GM23338 (cell line): ENCODE measurements around the gene PIM3. TPM values are rescaled to one million over a fixed set of nuclear protein-coding genes. Genes with fewer than 3 reads are reported as not detected.

Experiments
- ATAC-seq: fragments of 200-7000 bp; cut with Tn5 transposase; 3 replicates; pipeline ENCODE4 v1.9.1; 2020
- DNase-seq: peaks from one replicate; pipeline ENCODE4 v3.0.0-alpha.2; 2015; ENCODE audit warnings: low spot score
- H2AFZ ChIP-seq: fragments of 200-600 bp; sonication (generic); 2 replicates; pipeline ENCODE4 v1.8.0; 2016; ENCODE audit warnings: antibody characterized with exemption, mild to moderate bottlenecking, moderate library complexity
- H3F3A ChIP-seq: fragments of 200-600 bp; sonication (generic); replicated peaks from 2 replicates; pipeline ENCODE4 v1.8.0; 2017; ENCODE audit warnings: antibody characterized with exemption, mixed run types, low read depth
- H3K27ac ChIP-seq: fragments of 200-600 bp; sonication (generic); 2 replicates; pipeline ENCODE4 v1.6.1; 2016; ENCODE audit warnings: low read depth
- H3K27me3 ChIP-seq: fragments of 200-600 bp; sonication (generic); 2 replicates; pipeline ENCODE4 v1.8.0; 2016; ENCODE audit warnings: mild to moderate bottlenecking, mixed run types, moderate library complexity; ENCODE audit not compliant: insufficient read depth
- H3K36me3 ChIP-seq: fragments of 200-600 bp; sonication (generic); 2 replicates; pipeline ENCODE4 v1.8.0; 2016; ENCODE audit warnings: mild to moderate bottlenecking; ENCODE audit not compliant: insufficient read depth
- H3K4me1 ChIP-seq: fragments of 200-600 bp; sonication (generic); 2 replicates; pipeline ENCODE4 v1.8.0; 2016; ENCODE audit warnings: mild to moderate bottlenecking, moderate library complexity; ENCODE audit not compliant: insufficient read depth
- H3K4me2 ChIP-seq: fragments of 200-600 bp; sonication (generic); 2 replicates; pipeline ENCODE4 v1.7.1; 2017; ENCODE audit warnings: mixed run types
- H3K4me3 ChIP-seq: fragments of 200-600 bp; sonication (generic); 2 replicates; pipeline ENCODE4 v1.6.1; 2016; ENCODE audit warnings: mixed run types
- H3K79me2 ChIP-seq: fragments of 200-600 bp; sonication (generic); replicated peaks from 2 replicates; pipeline ENCODE4 v1.8.0; 2017; ENCODE audit warnings: mild to moderate bottlenecking; ENCODE audit not compliant: insufficient read depth
- H3K9me2 ChIP-seq: fragments of 200-600 bp; sonication (generic); 2 replicates; pipeline ENCODE4 v1.8.0; 2017; ENCODE audit not compliant: insufficient read depth
- H4K20me1 ChIP-seq: fragments of 200-600 bp; sonication (generic); replicated peaks from 2 replicates; pipeline ENCODE4 v1.8.0; 2017; ENCODE audit warnings: mild to moderate bottlenecking; ENCODE audit not compliant: insufficient read depth
- H3K27ac Mint-ChIP-seq: 2 replicates; pipeline ENCODE4 v1.8.0; 2020; ENCODE audit warnings: inconsistent platforms, mild to moderate bottlenecking, moderate library complexity, mixed read lengths
- H3K27me3 Mint-ChIP-seq: 3 replicates; pipeline ENCODE4 v1.8.0; 2022; ENCODE audit warnings: low read depth, mild to moderate bottlenecking, moderate library complexity, mixed read lengths, inconsistent platforms; ENCODE audit not compliant: insufficient read depth, poor library complexity
- H3K36me3 Mint-ChIP-seq: 3 replicates; pipeline ENCODE4 v1.8.0; 2021; ENCODE audit warnings: low read depth, mild to moderate bottlenecking, inconsistent platforms, moderate library complexity, mixed read lengths
- H3K4me1 Mint-ChIP-seq: 3 replicates; pipeline ENCODE4 v1.8.0; 2020; ENCODE audit warnings: mild to moderate bottlenecking, inconsistent platforms, mixed read lengths
- H3K4me3 Mint-ChIP-seq: 3 replicates; pipeline ENCODE4 v1.8.0; 2021; ENCODE audit warnings: moderate library complexity, mild to moderate bottlenecking, inconsistent platforms, mixed read lengths
- H3K9me3 Mint-ChIP-seq: 3 replicates; pipeline ENCODE4 v1.8.0; 2020; ENCODE audit warnings: moderate library complexity, mild to moderate bottlenecking, inconsistent platforms, mixed read lengths
- EZH2phosphoT487 ChIP-seq: fragments of 200-600 bp; sonication (generic); IDR thresholded peaks from one replicate; pipeline ENCODE4 v1.8.1; 2018; ENCODE audit warnings: antibody characterized with exemption; ENCODE audit not compliant: unreplicated experiment
- STAT1 ChIP-seq: IDR thresholded peaks from one replicate; pipeline ENCODE4 v1.6.1; 2016; ENCODE audit warnings: antibody characterized with exemption; ENCODE audit not compliant: unreplicated experiment
- ZNF331 ChIP-seq: fragments of 250-450 bp; sonication (Bioruptor Pico); IDR thresholded peaks from 2 replicates; pipeline ENCODE4 v1.5.0; 2020; ENCODE audit warnings: low read depth, mild to moderate bottlenecking, moderate library complexity
- ZNF462 ChIP-seq: fragments of 250-450 bp; sonication (Bioruptor Pico); IDR thresholded peaks from 2 replicates; pipeline ENCODE4 v1.5.0; 2020; ENCODE audit warnings: mild to moderate bottlenecking, moderate library complexity
- polyA plus RNA-seq: library from polyadenylated mRNA; unstranded; fragments of >200 nt; fragmentation: Nextera tagmentation; extraction: Ambion mirVana; gene quantifications from 2 replicates; pipeline ENCODE4 v1.2.1, GENCODE V29; 2016
- total RNA-seq: library from RNA; depleted of rRNA; stranded (reverse); fragments of >200 nt; shearing (Covaris generic); gene quantifications from 2 replicates; pipeline ENCODE4 v1.2.3, GENCODE V29; 2014
- TF ChIP-seq, protein P1 (sequence below): IDR thresholded peaks from one replicate; pipeline ENCODE4 v1.6.1; 2018; ENCODE audit warnings: antibody characterized with exemption; ENCODE audit not compliant: unreplicated experiment
- TF ChIP-seq, protein P2 (sequence below), 2 experiments: fragments of 200-600 bp in 1 of 2; sonication (generic) in 1 of 2; conservative IDR thresholded peaks; 2 replicates each; pipeline versions ENCODE4 v1.5.1 to v1.6.1; 2016 to 2017; ENCODE audit warnings: antibody characterized with exemption in 2 of 2, low read depth in 2 of 2, mild to moderate bottlenecking in 2 of 2, moderate library complexity in 1 of 2

Gene PIM3
- total and polyA plus RNA-seq, 2 experiments from 2014 or later = 17.7 to 37.3 TPM

GRCh38 chr22:50001388-50002231 lies 41.0 kb downstream of the PIM3 start:
- H3K4me3 Mint-ChIP-seq = no peak overlapping the region
- H3K4me2 ChIP-seq = no peak overlapping the region
- ATAC-seq = peak; percentile 10

GRCh38 chr22:50002791-50003190 lies 42.2 kb downstream of the PIM3 start:
- H3K36me3 ChIP-seq = no peaks in the 10 kb centered on the region
- peaks cover under 1% of the 10 kb centered on the region; the same call in 1 of the 2 replicates for H3K4me1 ChIP-seq
- peaks cover 15% of the 10 kb centered on the region for H3K27me3 ChIP-seq
- no peak overlapping the region for H3K27ac ChIP-seq
- H2AFZ ChIP-seq = no peak overlapping the region
- Mint-ChIP-seq H3K9me3 (peaks cover 3% of the 10 kb centered on the region; the same call in 1 of the 3 replicates), H3K36me3 (no peaks in the 10 kb centered on the region), H3K4me3 (no peak overlapping the region), H3K27me3 (peaks cover 25% of the 10 kb centered on the region), H3K27ac (no peak overlapping the region), H3K4me1 (peaks cover 12% of the 10 kb centered on the region)
- H3K4me2 ChIP-seq = no peak overlapping the region
- H3K4me3 ChIP-seq = no peak overlapping the region
- ATAC-seq = no peak
- no peak for DNase-seq
- H3F3A ChIP-seq = 0 out of 2 replicates have a peak, but pooled peaks cover 3% of the 10 kb centered on the region
- H3K79me2 ChIP-seq = no peaks in the 10 kb centered on the region
- no peaks in the 10 kb centered on the region for H3K9me2 ChIP-seq
- no peaks in the 10 kb centered on the region for H4K20me1 ChIP-seq
- TF ChIP-seq ZNF462 (CRISPR knock-in tag) (no peak), STAT1 (no peak)

More at GRCh38 chr22:50001388-50002231, 41.0 kb downstream of the PIM3 start:
- Histone ChIP-seq H3K79me2 (no peaks in the 10 kb centered on the region), H3K4me1 (no peaks in the 10 kb centered on the region), H3K36me3 (no peaks in the 10 kb centered on the region), H3K27ac (no peak overlapping the region), H3K9me2 (no peaks in the 10 kb centered on the region), H3K4me3 (no peak overlapping the region), H4K20me1 (no peaks in the 10 kb centered on the region), H3K27me3 (peaks cover 15% of the 10 kb centered on the region), H2AFZ (no peak overlapping the region), H3F3A (0 out of 2 replicates have a peak, but pooled peaks cover 3% of the 10 kb centered on the region)
- TF ChIP-seq ZNF331 (CRISPR knock-in tag) = no peak
- TF ChIP-seq, protein P1, sequence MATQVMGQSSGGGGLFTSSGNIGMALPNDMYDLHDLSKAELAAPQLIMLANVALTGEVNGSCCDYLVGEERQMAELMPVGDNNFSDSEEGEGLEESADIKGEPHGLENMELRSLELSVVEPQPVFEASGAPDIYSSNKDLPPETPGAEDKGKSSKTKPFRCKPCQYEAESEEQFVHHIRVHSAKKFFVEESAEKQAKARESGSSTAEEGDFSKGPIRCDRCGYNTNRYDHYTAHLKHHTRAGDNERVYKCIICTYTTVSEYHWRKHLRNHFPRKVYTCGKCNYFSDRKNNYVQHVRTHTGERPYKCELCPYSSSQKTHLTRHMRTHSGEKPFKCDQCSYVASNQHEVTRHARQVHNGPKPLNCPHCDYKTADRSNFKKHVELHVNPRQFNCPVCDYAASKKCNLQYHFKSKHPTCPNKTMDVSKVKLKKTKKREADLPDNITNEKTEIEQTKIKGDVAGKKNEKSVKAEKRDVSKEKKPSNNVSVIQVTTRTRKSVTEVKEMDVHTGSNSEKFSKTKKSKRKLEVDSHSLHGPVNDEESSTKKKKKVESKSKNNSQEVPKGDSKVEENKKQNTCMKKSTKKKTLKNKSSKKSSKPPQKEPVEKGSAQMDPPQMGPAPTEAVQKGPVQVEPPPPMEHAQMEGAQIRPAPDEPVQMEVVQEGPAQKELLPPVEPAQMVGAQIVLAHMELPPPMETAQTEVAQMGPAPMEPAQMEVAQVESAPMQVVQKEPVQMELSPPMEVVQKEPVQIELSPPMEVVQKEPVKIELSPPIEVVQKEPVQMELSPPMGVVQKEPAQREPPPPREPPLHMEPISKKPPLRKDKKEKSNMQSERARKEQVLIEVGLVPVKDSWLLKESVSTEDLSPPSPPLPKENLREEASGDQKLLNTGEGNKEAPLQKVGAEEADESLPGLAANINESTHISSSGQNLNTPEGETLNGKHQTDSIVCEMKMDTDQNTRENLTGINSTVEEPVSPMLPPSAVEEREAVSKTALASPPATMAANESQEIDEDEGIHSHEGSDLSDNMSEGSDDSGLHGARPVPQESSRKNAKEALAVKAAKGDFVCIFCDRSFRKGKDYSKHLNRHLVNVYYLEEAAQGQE = no peak
- TF ChIP-seq, protein P2, sequence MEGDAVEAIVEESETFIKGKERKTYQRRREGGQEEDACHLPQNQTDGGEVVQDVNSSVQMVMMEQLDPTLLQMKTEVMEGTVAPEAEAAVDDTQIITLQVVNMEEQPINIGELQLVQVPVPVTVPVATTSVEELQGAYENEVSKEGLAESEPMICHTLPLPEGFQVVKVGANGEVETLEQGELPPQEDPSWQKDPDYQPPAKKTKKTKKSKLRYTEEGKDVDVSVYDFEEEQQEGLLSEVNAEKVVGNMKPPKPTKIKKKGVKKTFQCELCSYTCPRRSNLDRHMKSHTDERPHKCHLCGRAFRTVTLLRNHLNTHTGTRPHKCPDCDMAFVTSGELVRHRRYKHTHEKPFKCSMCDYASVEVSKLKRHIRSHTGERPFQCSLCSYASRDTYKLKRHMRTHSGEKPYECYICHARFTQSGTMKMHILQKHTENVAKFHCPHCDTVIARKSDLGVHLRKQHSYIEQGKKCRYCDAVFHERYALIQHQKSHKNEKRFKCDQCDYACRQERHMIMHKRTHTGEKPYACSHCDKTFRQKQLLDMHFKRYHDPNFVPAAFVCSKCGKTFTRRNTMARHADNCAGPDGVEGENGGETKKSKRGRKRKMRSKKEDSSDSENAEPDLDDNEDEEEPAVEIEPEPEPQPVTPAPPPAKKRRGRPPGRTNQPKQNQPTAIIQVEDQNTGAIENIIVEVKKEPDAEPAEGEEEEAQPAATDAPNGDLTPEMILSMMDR (conservative IDR thresholded peaks at IDR 0.05; ENCODE audit: low read depth in 2 of 2) = peak in 1 of 2 experiments; percentile 24; a peak in 1 of 4 replicates
- TF ChIP-seq EZH2phosphoT487 = no peak
- TF ChIP-seq STAT1 = no peak
- H3K9me3 Mint-ChIP-seq = peaks cover 3% of the 10 kb centered on the region; the same call in 1 of the 3 replicates
- H3K27ac Mint-ChIP-seq = no peak overlapping the region
- DNase-seq = no peak
- peaks cover 12% of the 10 kb centered on the region for H3K4me1 Mint-ChIP-seq
- H3K27me3 Mint-ChIP-seq = peaks cover 25% of the 10 kb centered on the region
- no peaks in the 10 kb centered on the region for H3K36me3 Mint-ChIP-seq
